CD4-positive, alpha-beta memory T cell (primary cell): Measurements from ENCODE around the gene BAIAP2L1. TPM values are rescaled to one million over a fixed set of nuclear protein-coding genes. Genes with fewer than 3 reads are reported as not detected.

Source experiments
- CTCF ChIA-PET: fragments of 350-600 bp; sonication (Branson Sonifier 250); formaldehyde crosslinking; loops from one replicate; lab custom pipeline; 2021; ENCODE audit warnings: inconsistent platforms; ENCODE audit not compliant: partially characterized antibody; lab: Charles Lee
- POLR2A ChIA-PET: fragments of 350-600 bp; sonication (Branson Sonifier 250); formaldehyde crosslinking; loops from one replicate; lab custom pipeline; 2021; ENCODE audit not compliant: partially characterized antibody; lab: Charles Lee
- DNase-seq, 5 donors: peaks; one replicate each; pipeline versions ENCODE4 v3.0.0 to v3.0.0-alpha.2; 2020 to 2022; ENCODE audit warnings: mixed read lengths in 1 of 5
- H3K27ac ChIP-seq: one replicate; pipeline ENCODE4 v1.7.0; 2013; ENCODE audit warnings: low read depth, low read length
- H3K27me3 ChIP-seq: 2 replicates; pipeline ENCODE4 v1.7.0; 2013; ENCODE audit warnings: mild to moderate bottlenecking, low read length, moderate library complexity; ENCODE audit not compliant: insufficient read depth
- H3K36me3 ChIP-seq: 2 replicates; pipeline ENCODE4 v1.7.0; 2013; ENCODE audit warnings: mild to moderate bottlenecking, low read length, moderate library complexity; ENCODE audit not compliant: insufficient read depth
- H3K4me1 ChIP-seq: 2 replicates; pipeline ENCODE4 v1.7.0; 2013; ENCODE audit warnings: mild to moderate bottlenecking, low read length, moderate library complexity; ENCODE audit not compliant: insufficient read depth
- H3K4me3 ChIP-seq, 2 donors: one replicate each; pipeline ENCODE4 v1.7.0; 2013; ENCODE audit warnings: low read length in 2 of 2, mild to moderate bottlenecking in 1 of 2
- H3K9me3 ChIP-seq, 2 donors: one replicate each; pipeline ENCODE4 v1.7.0; 2013; ENCODE audit warnings: low read length in 2 of 2, control low read depth in 1 of 2; ENCODE audit not compliant: control insufficient read depth in 1 of 2
- H3K27ac Mint-ChIP-seq, 7 donors: one replicate each; pipeline ENCODE4 v1.8.0; 2020 to 2021; ENCODE audit warnings: mixed read lengths in 7 of 7, mild to moderate bottlenecking in 6 of 7, inconsistent platforms in 3 of 7, moderate library complexity in 3 of 7
- H3K27me3 Mint-ChIP-seq, 2 donors: one replicate each; pipeline ENCODE4 v1.8.0; 2020 to 2021; ENCODE audit warnings: mixed read lengths in 2 of 2
- H3K36me3 Mint-ChIP-seq, 2 donors: one replicate each; pipeline ENCODE4 v1.8.0; 2020 to 2021; ENCODE audit warnings: mixed read lengths in 2 of 2, inconsistent platforms in 1 of 2, mild to moderate bottlenecking in 1 of 2
- H3K4me1 Mint-ChIP-seq, 4 donors: one replicate each; pipeline ENCODE4 v1.8.0; 2020 to 2021; ENCODE audit warnings: mixed read lengths in 4 of 4, mild to moderate bottlenecking in 1 of 4
- H3K4me3 Mint-ChIP-seq, 8 donors: one replicate each; pipeline ENCODE4 v1.8.0; 2020 to 2021; ENCODE audit warnings: mixed read lengths in 8 of 8, mild to moderate bottlenecking in 7 of 8, moderate library complexity in 6 of 8, inconsistent platforms in 3 of 8
- H3K9me3 Mint-ChIP-seq, 8 donors: one replicate each; pipeline ENCODE4 v1.8.0; 2020 to 2021; ENCODE audit warnings: mixed read lengths in 8 of 8, mild to moderate bottlenecking in 5 of 8, inconsistent platforms in 3 of 8, moderate library complexity in 1 of 8
- intact Hi-C: fragments of 100-400 bp; cut with micrococcal nuclease; formaldehyde crosslinking; loops from one replicate; pipeline ENCODE4 v1.15.1; 2023
- polyA plus RNA-seq, 2 donors: library from polyadenylated mRNA; unstranded; fragments of 300-500 nt; fragmentation: Illumina TruSeq; gene quantifications; one replicate each; pipeline ENCODE4 v1.2.3, GENCODE V29; 2021
- total RNA-seq, 2 experiments: library from RNA; stranded (reverse); gene quantifications; one replicate each; pipeline ENCODE4 v1.2.3, GENCODE V29; 2021

Gene BAIAP2L1
- total and polyA plus RNA-seq, 4 experiments from 2014 or later: 0.32 to 0.42 (median 0.37) TPM

DNA sequence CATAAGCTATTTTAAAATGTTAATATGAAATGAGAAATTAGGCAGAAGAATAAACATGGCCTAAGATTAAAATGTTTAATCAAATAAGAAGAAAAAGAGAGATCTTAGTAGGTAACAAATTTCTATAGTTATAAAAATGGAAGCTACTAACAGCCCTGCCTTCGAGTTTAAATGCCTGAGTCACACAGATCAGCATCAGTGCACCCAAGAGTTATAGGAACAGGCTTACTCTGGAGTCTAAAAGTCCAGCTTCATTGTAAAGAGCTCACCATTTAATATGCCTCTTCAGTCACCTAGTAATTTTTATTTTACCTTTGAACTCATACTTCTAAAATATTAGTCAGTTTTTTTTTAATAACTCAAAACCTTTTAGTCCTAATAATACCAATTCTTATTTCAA lies 66.8 kb downstream of the BAIAP2L1 start:
- ChIA-PET POLR2A (no interaction called here), CTCF (no interaction called here)
- Mint-ChIP-seq H3K4me1 (no peaks in the 10 kb centered on the region), H3K27ac (no peak overlapping the region), H3K36me3 (peaks cover 0 to under 1% of the 10 kb centered on the region in 2 donors), H3K27me3 (peaks cover 0 to 3% of the 10 kb centered on the region in 2 donors), H3K4me3 (no peak overlapping the region), H3K9me3 (peaks cover 0 to 6% (median 1%) of the 10 kb centered on the region in 8 donors)
- H3K4me1 ChIP-seq: no peaks in the 10 kb centered on the region
- H3K27me3 ChIP-seq: no peaks in the 10 kb centered on the region
- intact Hi-C loops: no loop called here
- H3K36me3 ChIP-seq: no peaks in the 10 kb centered on the region
- no peak overlapping the region for H3K27ac ChIP-seq
- H3K9me3 ChIP-seq: no peaks in the 10 kb centered on the region
- no peak for DNase-seq
- H3K4me3 ChIP-seq: no peak overlapping the region

DNA sequence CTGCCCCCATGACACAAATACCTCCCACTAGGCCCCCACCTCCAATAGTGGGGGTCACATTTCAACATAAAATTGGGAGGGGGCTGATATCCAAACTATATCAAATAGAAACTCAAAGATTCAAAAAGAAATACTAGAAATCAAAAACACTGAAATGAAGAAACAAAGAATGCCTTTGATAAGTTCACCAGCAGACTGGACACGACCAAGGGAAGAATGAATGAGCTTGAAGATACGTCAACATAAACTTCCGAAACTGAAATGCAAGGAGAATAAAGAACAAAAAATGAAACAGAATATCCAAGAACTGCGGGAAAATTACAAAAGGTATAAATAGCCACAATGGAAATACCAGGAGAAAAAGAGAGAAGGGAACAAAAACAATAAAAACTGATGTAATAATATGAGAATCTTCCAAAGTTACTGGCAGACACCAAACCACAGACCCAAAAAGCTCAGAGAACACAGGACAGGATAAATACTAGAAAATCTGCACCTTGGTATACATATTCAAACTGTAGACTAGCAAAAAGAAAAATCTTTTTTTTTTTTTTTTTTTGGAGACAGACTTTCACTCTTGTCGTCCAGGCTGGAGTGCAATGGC lies 69.9 kb downstream of the BAIAP2L1 start:
- no peaks in the 10 kb centered on the region for H3K4me1 Mint-ChIP-seq
- H3K9me3 Mint-ChIP-seq: peaks cover 0 to 2% (median 0%) of the 10 kb centered on the region in 8 donors
- peaks cover 0 to 3% of the 10 kb centered on the region in 2 donors for H3K27me3 Mint-ChIP-seq
- H3K36me3 Mint-ChIP-seq: no peaks in the 10 kb centered on the region
- no peak overlapping the region for H3K4me3 Mint-ChIP-seq
- no peak overlapping the region for H3K27ac ChIP-seq
- intact Hi-C loops: no loop called here
- no peaks in the 10 kb centered on the region for H3K4me1 ChIP-seq
- no peak for DNase-seq
- no peaks in the 10 kb centered on the region for H3K36me3 ChIP-seq
- no peaks in the 10 kb centered on the region for H3K27me3 ChIP-seq
- ChIA-PET CTCF (no interaction called here), POLR2A (no interaction called here)
- no peak overlapping the region for H3K4me3 ChIP-seq
- no peak overlapping the region for H3K27ac Mint-ChIP-seq
- H3K9me3 ChIP-seq: no peaks in the 10 kb centered on the region

DNA sequence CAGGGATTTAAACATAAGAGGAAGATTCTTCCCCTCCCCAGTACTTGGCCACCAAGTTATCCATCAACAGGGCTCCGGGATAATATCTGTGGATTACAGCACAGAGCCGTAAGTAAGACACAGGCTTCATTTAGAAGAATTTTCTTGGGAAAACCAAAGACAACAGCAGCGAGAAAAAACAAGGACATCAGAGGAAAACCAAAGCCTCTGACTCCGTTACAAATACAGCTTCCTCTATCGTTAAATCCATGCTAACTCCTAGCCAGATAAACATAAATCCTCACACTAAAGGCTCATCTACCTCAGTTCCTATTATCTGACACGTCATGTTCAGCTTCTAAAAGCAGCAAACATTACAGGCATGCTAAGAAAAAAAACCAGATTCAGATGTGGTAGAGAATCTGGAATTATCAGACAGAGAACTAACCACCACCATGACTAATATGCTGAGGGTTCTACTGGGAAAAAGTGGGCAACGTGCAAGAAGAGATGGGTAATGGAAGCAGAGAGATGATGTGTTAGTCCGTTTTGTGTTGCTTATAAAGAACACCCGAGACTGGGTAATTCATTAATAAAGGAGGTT lies 71.0 kb downstream of the BAIAP2L1 start:
- intact Hi-C loops: no loop called here

DNA sequence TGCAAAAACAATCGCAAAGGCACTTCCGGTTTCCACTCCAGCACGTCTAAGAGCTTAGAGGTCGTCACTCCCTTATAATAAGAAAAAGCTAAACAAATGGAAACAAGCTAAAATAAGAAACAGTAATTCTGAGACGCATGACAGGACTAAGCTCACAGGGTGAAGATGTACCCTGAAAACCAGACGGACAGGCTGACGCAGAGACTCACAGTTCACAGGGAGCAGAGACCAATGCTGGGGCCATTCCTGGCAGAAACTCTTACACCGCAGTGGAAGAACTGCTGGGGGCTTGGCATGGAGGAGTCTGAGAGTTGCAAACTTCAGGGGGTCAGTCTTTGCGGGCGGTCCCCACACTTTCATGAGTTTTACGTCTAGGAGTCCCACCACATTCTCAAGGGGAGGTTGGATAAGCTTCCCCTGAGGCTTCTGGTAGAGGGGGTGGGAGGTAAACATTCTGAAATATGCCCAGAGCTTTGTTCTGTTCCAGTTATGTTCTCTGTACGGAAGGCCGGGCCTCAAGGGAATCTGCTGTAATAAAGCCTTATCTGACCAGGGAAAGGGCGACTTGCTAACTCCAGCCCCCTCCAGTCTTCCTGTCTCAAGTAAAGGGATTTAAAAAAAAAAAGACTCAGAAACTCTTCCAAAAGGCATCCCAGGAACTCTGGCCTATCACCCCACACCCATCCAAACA lies 71.6 kb downstream of the BAIAP2L1 start:
- peaks cover 0 to 2% (median 0%) of the 10 kb centered on the region in 8 donors for H3K9me3 Mint-ChIP-seq
- Histone ChIP-seq H3K36me3 (no peaks in the 10 kb centered on the region), H3K27ac (no peak overlapping the region), H3K4me3 (no peak overlapping the region), H3K4me1 (no peaks in the 10 kb centered on the region), H3K9me3 (no peaks in the 10 kb centered on the region), H3K27me3 (no peaks in the 10 kb centered on the region)
- ChIA-PET CTCF (no interaction called here), POLR2A (no interaction called here)
- no peaks in the 10 kb centered on the region for H3K4me1 Mint-ChIP-seq
- no peak overlapping the region for H3K27ac Mint-ChIP-seq
- no peaks in the 10 kb centered on the region for H3K27me3 Mint-ChIP-seq
- no peak overlapping the region for H3K4me3 Mint-ChIP-seq
- no peaks in the 10 kb centered on the region for H3K36me3 Mint-ChIP-seq
- intact Hi-C loops: no loop called here
- no peak for DNase-seq

More for the DNA sequence above, 71.0 kb downstream of the BAIAP2L1 start:
- Mint-ChIP-seq H3K4me1 (no peaks in the 10 kb centered on the region), H3K36me3 (no peaks in the 10 kb centered on the region), H3K27ac (peak overlapping the region in 1 of 7 donors; percentile 65), H3K9me3 (peaks cover 0 to 2% (median 0%) of the 10 kb centered on the region in 8 donors), H3K27me3 (no peaks in the 10 kb centered on the region), H3K4me3 (no peak overlapping the region)
- H3K4me3 ChIP-seq: no peak overlapping the region
- CTCF ChIA-PET: no interaction called here
- no peaks in the 10 kb centered on the region for H3K36me3 ChIP-seq
- no peak overlapping the region for H3K27ac ChIP-seq
- no peaks in the 10 kb centered on the region for H3K9me3 ChIP-seq
- H3K4me1 ChIP-seq: no peaks in the 10 kb centered on the region
- DNase-seq: no peak
- H3K27me3 ChIP-seq: no peaks in the 10 kb centered on the region
- POLR2A ChIA-PET: no interaction called here

DNA sequence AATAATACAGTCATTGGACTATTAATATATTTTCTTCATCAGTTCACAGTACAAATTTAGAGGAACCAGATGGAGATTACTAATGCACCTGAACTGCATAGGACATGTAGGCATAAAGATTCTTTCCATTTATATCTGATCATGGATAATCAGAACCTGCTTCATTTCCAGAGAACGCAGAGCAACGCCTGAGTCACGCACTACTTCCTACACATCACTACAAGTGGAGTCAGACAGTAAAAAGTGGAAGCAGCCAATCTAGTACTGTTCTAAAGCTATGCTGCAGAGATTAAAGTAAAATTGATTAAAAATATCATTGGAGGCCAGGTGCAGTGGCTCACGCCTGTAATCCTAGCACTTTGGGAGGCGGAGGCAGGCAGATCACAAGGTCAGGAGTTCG lies 76.1 kb downstream of the BAIAP2L1 start:
- Histone ChIP-seq H3K4me1 (no peaks in the 10 kb centered on the region), H3K36me3 (no peaks in the 10 kb centered on the region), H3K9me3 (no peaks in the 10 kb centered on the region), H3K4me3 (no peak overlapping the region), H3K27ac (no peak overlapping the region), H3K27me3 (no peaks in the 10 kb centered on the region)
- Mint-ChIP-seq H3K4me3 (no peak overlapping the region), H3K36me3 (no peaks in the 10 kb centered on the region), H3K4me1 (no peaks in the 10 kb centered on the region), H3K27me3 (peaks cover 4 to 5% of the 10 kb centered on the region in 2 donors), H3K27ac (no peak overlapping the region), H3K9me3 (peaks cover 0 to 1% (median 0%) of the 10 kb centered on the region in 8 donors)
- ChIA-PET POLR2A (no interaction called here), CTCF (no interaction called here)
- DNase-seq: no peak
- intact Hi-C loops: no loop called here

DNA sequence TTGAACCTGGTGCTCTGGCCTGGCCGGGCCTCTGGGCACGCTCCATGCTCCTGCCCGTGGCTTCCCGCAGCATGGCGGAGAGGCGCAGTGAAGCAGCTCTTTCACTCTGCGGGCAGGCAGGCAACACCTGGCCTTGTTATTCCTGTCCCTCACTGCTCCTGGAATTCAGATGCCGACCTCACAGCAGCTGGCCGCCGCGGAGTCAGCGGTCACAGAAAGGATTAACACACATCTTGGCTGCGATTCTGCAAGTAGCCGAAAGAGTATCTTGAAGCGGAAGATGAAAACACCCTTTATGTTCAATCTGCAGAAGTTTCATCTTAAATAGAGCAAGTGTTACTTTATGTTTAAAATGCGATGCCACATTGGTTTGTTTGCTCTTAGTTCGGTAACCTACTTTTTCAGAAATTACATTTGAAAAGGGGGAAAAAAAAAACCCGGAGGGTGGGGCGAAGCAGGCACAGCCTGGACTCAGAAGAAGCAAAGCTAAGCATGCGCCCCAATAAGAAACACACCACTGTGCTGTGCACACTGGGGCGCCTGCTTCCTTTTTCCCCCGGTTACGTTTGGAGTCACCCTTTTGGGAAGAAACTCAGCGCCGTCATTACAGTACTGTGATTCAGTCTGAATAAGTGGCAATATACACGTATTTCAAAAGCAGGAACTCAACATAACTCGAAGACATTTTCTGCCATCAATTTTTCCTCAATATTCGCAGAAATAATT lies 77.1 kb downstream of the BAIAP2L1 start:
- intact Hi-C loops: no loop called here
- H3K4me3 Mint-ChIP-seq: no peak overlapping the region
- H3K9me3 ChIP-seq: no peaks in the 10 kb centered on the region

More for the DNA sequence above, 77.1 kb downstream of the BAIAP2L1 start:
- ChIA-PET CTCF (no interaction called here), POLR2A (no interaction called here)
- Histone ChIP-seq H3K36me3 (no peaks in the 10 kb centered on the region), H3K27ac (no peak overlapping the region), H3K4me1 (no peaks in the 10 kb centered on the region), H3K4me3 (no peak overlapping the region), H3K27me3 (no peaks in the 10 kb centered on the region)
- Mint-ChIP-seq H3K27me3 (peaks cover 4 to 6% of the 10 kb centered on the region in 2 donors), H3K9me3 (peaks cover 0 to 1% (median 0%) of the 10 kb centered on the region in 8 donors), H3K27ac (no peak overlapping the region), H3K36me3 (no peaks in the 10 kb centered on the region), H3K4me1 (no peaks in the 10 kb centered on the region)
- no peak for DNase-seq
